Measurements from ENCODE around the gene MAPK8IP3.

DNA sequence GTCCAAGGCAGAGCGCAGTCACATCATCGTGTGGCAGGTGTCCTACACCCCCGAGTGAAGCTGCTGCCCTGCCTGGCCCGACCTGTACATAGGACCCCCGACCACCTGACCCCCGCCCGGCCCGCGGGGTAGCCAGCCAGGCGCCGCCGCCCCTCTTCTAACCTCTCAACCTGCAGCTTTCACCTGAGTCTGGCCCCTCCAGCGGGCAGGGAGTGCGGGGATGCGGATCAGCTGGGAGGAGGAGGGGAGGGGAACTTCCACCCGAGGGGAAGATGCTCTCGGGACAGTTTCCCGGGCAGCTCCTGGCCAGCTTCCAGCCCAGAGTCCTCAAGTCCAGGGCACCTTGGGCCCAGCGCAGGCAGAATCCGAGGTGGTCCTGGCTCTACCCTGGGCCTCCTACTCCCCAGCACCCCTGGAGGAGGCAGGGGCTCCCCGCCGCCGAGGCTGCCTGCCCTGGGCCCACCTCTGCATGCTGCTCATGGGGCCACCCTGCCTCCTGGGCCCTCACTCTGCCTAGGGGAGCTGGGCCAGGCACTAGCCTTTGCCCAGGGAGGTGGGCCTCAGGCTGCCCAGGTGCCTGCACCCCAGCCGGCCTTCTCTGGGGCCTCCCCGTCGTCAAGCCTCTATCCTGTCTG, 62.9 kb downstream of the MAPK8IP3 start:
- TF ChIP-seq POLR2AphosphoS5 (IDR thresholded peaks at IDR 0.05; ENCODE audit: insufficient read depth in 1 of 2, low read depth in 1 of 2) = no peak
- TF ChIP-seq POLR2A (IDR thresholded peaks at IDR 0.05) = no peak
